Measurements from ENCODE around the gene LPIN3. TPM values are rescaled to one million over a fixed set of nuclear protein-coding genes. Genes with fewer than 3 reads are reported as not detected.

Gene LPIN3
- total RNA-seq, 2 experiments from 2014 or later: 1.9 to 2.4 TPM

- no peaks in the 10 kb centered on the region for H3K9me3 Mint-ChIP-seq
- CTCF ChIA-PET: no interaction called here
These were observed 53.1 kb downstream of the LPIN3 start for GRCh38 chr20:41393705-41394066.

GRCh38 chr20:41394081-41394480 lies 53.5 kb downstream of the LPIN3 start:
- H3K4me1 ChIP-seq (ENCODE audit: insufficient read depth, low read length): no peaks in the 10 kb centered on the region
- no peaks in the 10 kb centered on the region for H3K4me1 Mint-ChIP-seq (ENCODE audit: low read depth)
- no peaks in the 10 kb centered on the region for H3K36me3 ChIP-seq (ENCODE audit: insufficient read depth, low read length)
- H3K27ac Mint-ChIP-seq: no peak overlapping the region
- no peaks in the 10 kb centered on the region for H3K9me3 Mint-ChIP-seq
- H3K36me3 Mint-ChIP-seq (ENCODE audit: low read depth): no peaks in the 10 kb centered on the region
- H3K4me3 Mint-ChIP-seq: no peak overlapping the region
- ChIA-PET CTCF (no interaction called here), POLR2A (no interaction called here)
- ATAC-seq (ENCODE audit: poor library complexity) (no peak), DNase-seq (no peak)
- no peak overlapping the region for H3K27ac ChIP-seq (ENCODE audit: low read depth in 1 of 2, low read length in 2 of 2)
- no peaks in the 10 kb centered on the region for H3K9me3 ChIP-seq (ENCODE audit: control insufficient read depth in 1 of 2, insufficient read depth in 1 of 2, low read length in 2 of 2)
- no peak overlapping the region for H3K4me3 ChIP-seq (ENCODE audit: low read length)
- TF ChIP-seq, protein P1, sequence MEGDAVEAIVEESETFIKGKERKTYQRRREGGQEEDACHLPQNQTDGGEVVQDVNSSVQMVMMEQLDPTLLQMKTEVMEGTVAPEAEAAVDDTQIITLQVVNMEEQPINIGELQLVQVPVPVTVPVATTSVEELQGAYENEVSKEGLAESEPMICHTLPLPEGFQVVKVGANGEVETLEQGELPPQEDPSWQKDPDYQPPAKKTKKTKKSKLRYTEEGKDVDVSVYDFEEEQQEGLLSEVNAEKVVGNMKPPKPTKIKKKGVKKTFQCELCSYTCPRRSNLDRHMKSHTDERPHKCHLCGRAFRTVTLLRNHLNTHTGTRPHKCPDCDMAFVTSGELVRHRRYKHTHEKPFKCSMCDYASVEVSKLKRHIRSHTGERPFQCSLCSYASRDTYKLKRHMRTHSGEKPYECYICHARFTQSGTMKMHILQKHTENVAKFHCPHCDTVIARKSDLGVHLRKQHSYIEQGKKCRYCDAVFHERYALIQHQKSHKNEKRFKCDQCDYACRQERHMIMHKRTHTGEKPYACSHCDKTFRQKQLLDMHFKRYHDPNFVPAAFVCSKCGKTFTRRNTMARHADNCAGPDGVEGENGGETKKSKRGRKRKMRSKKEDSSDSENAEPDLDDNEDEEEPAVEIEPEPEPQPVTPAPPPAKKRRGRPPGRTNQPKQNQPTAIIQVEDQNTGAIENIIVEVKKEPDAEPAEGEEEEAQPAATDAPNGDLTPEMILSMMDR (IDR thresholded peaks at IDR 0.05): no peak
- H3K27me3 Mint-ChIP-seq: no peaks in the 10 kb centered on the region
- intact Hi-C loops (cut with DNase I, micrococcal nuclease): no loop called here
- H3K27me3 ChIP-seq (ENCODE audit: control insufficient read depth in 1 of 2, insufficient read depth in 2 of 2, low read length in 2 of 2): no peaks in the 10 kb centered on the region

More at GRCh38 chr20:41393705-41394066, 53.1 kb downstream of the LPIN3 start:
- intact Hi-C loops (cut with DNase I, micrococcal nuclease): no loop called here
- Histone ChIP-seq H3K27me3 (ENCODE audit: control insufficient read depth in 1 of 2, insufficient read depth in 2 of 2, low read length in 2 of 2) (no peaks in the 10 kb centered on the region), H3K9me3 (ENCODE audit: control insufficient read depth in 1 of 2, insufficient read depth in 1 of 2, low read length in 2 of 2) (no peaks in the 10 kb centered on the region), H3K4me3 (ENCODE audit: low read length) (no peak overlapping the region), H3K36me3 (ENCODE audit: insufficient read depth, low read length) (no peaks in the 10 kb centered on the region), H3K27ac (ENCODE audit: low read depth in 1 of 2, low read length in 2 of 2) (no peak overlapping the region), H3K4me1 (ENCODE audit: insufficient read depth, low read length) (no peaks in the 10 kb centered on the region)
- H3K27me3 Mint-ChIP-seq: no peaks in the 10 kb centered on the region
- TF ChIP-seq, protein P1 (IDR thresholded peaks at IDR 0.05): no peak
- H3K4me1 Mint-ChIP-seq (ENCODE audit: low read depth): no peaks in the 10 kb centered on the region
- ATAC-seq (ENCODE audit: poor library complexity) (no peak), DNase-seq (no peak)
- no peak overlapping the region for H3K4me3 Mint-ChIP-seq
- POLR2A ChIA-PET: no interaction called here
- H3K27ac Mint-ChIP-seq: no peak overlapping the region
- no peaks in the 10 kb centered on the region for H3K36me3 Mint-ChIP-seq (ENCODE audit: low read depth)

DNA sequence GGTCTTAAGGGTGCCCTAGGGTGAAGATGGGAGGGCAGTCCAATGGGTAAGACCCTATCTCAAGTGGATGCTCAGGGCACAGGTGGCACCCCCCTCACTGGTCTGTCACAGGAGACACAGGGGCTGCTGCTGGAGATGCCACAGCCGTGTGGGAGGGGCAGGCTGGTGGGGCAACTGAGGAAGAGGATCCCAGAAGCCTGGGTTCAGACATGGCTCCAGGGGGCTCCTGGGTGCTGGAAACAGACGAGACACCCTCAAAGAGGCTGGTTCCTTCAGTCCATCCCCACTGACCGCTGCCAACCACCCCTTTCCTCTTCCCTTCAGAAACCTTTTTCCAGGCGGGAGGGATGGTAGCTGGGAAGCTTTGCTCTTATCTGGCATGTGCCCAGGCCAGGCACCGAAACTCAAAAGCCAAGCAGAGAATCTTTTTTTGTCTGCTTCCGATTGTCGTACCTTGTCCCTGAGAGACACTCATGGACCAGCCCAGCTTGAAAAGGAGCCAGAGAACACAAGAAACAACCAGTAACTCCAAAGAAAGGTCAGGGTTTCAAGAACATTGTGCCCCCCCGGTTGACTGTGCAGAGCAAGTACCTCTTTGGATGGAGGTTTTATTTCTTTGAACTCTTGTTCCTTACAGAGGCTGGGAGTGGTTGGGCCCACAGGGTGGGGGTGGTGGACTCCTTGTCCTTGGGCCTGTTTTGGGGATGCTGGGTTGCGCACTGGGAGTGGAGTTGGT lies 54.5 kb downstream of the LPIN3 start:
- TF ChIP-seq, protein P1 (IDR thresholded peaks at IDR 0.05): no peak
- CTCF ChIA-PET: no interaction called here
- Histone ChIP-seq H3K27me3 (ENCODE audit: control insufficient read depth in 1 of 2, insufficient read depth in 2 of 2, low read length in 2 of 2) (no peaks in the 10 kb centered on the region), H3K36me3 (ENCODE audit: insufficient read depth, low read length) (no peaks in the 10 kb centered on the region), H3K9me3 (ENCODE audit: control insufficient read depth in 1 of 2, insufficient read depth in 1 of 2, low read length in 2 of 2) (no peaks in the 10 kb centered on the region), H3K27ac (ENCODE audit: low read depth in 1 of 2, low read length in 2 of 2) (no peak overlapping the region), H3K4me3 (ENCODE audit: low read length) (no peak overlapping the region), H3K4me1 (ENCODE audit: insufficient read depth, low read length) (no peaks in the 10 kb centered on the region)
- Mint-ChIP-seq H3K9me3 (no peaks in the 10 kb centered on the region), H3K36me3 (ENCODE audit: low read depth) (no peaks in the 10 kb centered on the region), H3K4me3 (no peak overlapping the region), H3K27me3 (no peaks in the 10 kb centered on the region), H3K27ac (no peak overlapping the region), H3K4me1 (ENCODE audit: low read depth) (no peaks in the 10 kb centered on the region)
- DNase-seq (no peak), ATAC-seq (ENCODE audit: poor library complexity) (no peak)
- POLR2A ChIA-PET: no interaction called here
- intact Hi-C loops (cut with DNase I, micrococcal nuclease): no loop called here
